Liver (tissue), 9 donors: ENCODE results near the gene SLC2A4. TPM values are rescaled to one million over a fixed set of nuclear protein-coding genes. Genes with fewer than 3 reads are reported as not detected.

Experiments
- DNase-seq: peaks from one replicate; pipeline ENCODE4 v3.0.0-alpha.2; 2017; ENCODE audit warnings: low spot score
- H3K27ac ChIP-seq, 2 donors: one replicate each; pipeline ENCODE4 v1.7.0; 2013; ENCODE audit warnings: inconsistent platforms in 2 of 2, low read length in 2 of 2, control low read depth in 1 of 2, low read depth in 1 of 2, mild to moderate bottlenecking in 1 of 2
- H3K27me3 ChIP-seq, 4 donors: one replicate each; pipeline versions ENCODE4 v1.6.1 to v1.7.0; 2013; ENCODE audit warnings: low read length in 3 of 4, inconsistent platforms in 1 of 4, mild to moderate bottlenecking in 1 of 4, moderate library complexity in 1 of 4; ENCODE audit not compliant: control insufficient read depth in 4 of 4, insufficient read depth in 4 of 4
- H3K36me3 ChIP-seq, 4 donors: one replicate each; pipeline versions ENCODE4 v1.6.1 to v1.7.0; 2013; ENCODE audit warnings: low read length in 3 of 4, mild to moderate bottlenecking in 3 of 4, low read depth in 1 of 4, moderate library complexity in 1 of 4; ENCODE audit not compliant: control insufficient read depth in 4 of 4, insufficient read depth in 3 of 4
- H3K4me1 ChIP-seq, 4 donors: one replicate each; pipeline versions ENCODE4 v1.6.1 to v1.7.0; 2013; ENCODE audit warnings: low read length in 3 of 4, mild to moderate bottlenecking in 3 of 4, moderate library complexity in 1 of 4; ENCODE audit not compliant: control insufficient read depth in 4 of 4, insufficient read depth in 4 of 4
- H3K4me3 ChIP-seq, 3 donors: one replicate each; pipeline versions ENCODE4 v1.6.1 to v1.7.0; 2013; ENCODE audit warnings: low read length in 3 of 3, control low read depth in 1 of 3, low read depth in 1 of 3, mild to moderate bottlenecking in 1 of 3
- H3K9ac ChIP-seq, 2 donors: one replicate each; pipeline ENCODE4 v1.7.0; 2013; ENCODE audit warnings: low read length in 2 of 2, mild to moderate bottlenecking in 2 of 2, moderate library complexity in 2 of 2, control low read depth in 1 of 2, low read depth in 1 of 2
- H3K9me3 ChIP-seq, 4 donors: one replicate each; pipeline versions ENCODE4 v1.6.1 to v1.7.0; 2013; ENCODE audit warnings: low read length in 3 of 4; ENCODE audit not compliant: control insufficient read depth in 4 of 4
- ATF3 ChIP-seq: IDR thresholded peaks from 2 replicates; pipeline ENCODE4 v1.6.1; 2016; ENCODE audit warnings: antibody characterized with exemption
- CTCF ChIP-seq: fragments of 150-350 bp; IDR thresholded peaks from 2 replicates; pipeline ENCODE4 v1.5.1; 2017; ENCODE audit warnings: improper control_type of control experiment, low read depth, low read length; ENCODE audit not compliant: missing input control
- FOXA1 ChIP-seq: IDR thresholded peaks from 2 replicates; pipeline ENCODE4 v1.6.1; 2016; ENCODE audit warnings: antibody characterized with exemption
- GABPA ChIP-seq, 2 donors: IDR thresholded peaks in 1 of 2; conservative IDR thresholded peaks in 1 of 2; 2 replicates each; pipeline ENCODE4 v1.6.1; 2016; ENCODE audit warnings: antibody characterized with exemption in 2 of 2, mild to moderate bottlenecking in 1 of 2, moderate library complexity in 1 of 2
- HNF4A ChIP-seq, 2 donors: conservative IDR thresholded peaks; 2 replicates each; pipeline ENCODE4 v1.6.1; 2016; ENCODE audit warnings: antibody characterized with exemption in 2 of 2, mild to moderate bottlenecking in 2 of 2
- MAX ChIP-seq: IDR thresholded peaks from 2 replicates; pipeline ENCODE4 v1.6.1; 2016; ENCODE audit warnings: antibody characterized with exemption
- NR2F2 ChIP-seq: IDR thresholded peaks from 2 replicates; pipeline ENCODE4 v1.6.1; 2016; ENCODE audit warnings: antibody characterized with exemption
- RAD21 ChIP-seq, 2 donors: IDR thresholded peaks; 2 replicates each; pipeline ENCODE4 v1.6.1; 2016; ENCODE audit warnings: antibody characterized with exemption in 2 of 2, mild to moderate bottlenecking in 2 of 2
- RXRA ChIP-seq, 2 donors: IDR thresholded peaks; 2 replicates each; pipeline ENCODE4 v1.6.1; 2017 to 2018; ENCODE audit warnings: antibody characterized with exemption in 2 of 2, mild to moderate bottlenecking in 1 of 2
- SP1 ChIP-seq: IDR thresholded peaks from 2 replicates; pipeline ENCODE4 v1.6.1; 2018; ENCODE audit warnings: antibody characterized with exemption, mild to moderate bottlenecking
- TAF1 ChIP-seq: conservative IDR thresholded peaks from 2 replicates; pipeline ENCODE4 v1.6.1; 2016; ENCODE audit warnings: antibody characterized with exemption, mild to moderate bottlenecking
- YY1 ChIP-seq: IDR thresholded peaks from 2 replicates; pipeline ENCODE4 v1.6.1; 2016; ENCODE audit warnings: antibody characterized with exemption, mild to moderate bottlenecking
- ZBTB33 ChIP-seq: IDR thresholded peaks from 2 replicates; pipeline ENCODE4 v1.6.1; 2016; ENCODE audit warnings: antibody characterized with exemption
- WGBS: extraction: QIAGEN DNeasy Blood & Tissue Kit; methylation state at CpG from one replicate; pipeline ENCODE4 v1.1.7; 2013; 5-methylcytosine and 5-hydroxymethylcytosine counted together
- polyA plus RNA-seq, 2 donors: library from polyadenylated mRNA; stranded (reverse) in 1 of 2; unstranded in 1 of 2; fragments of 200-250 nt in 1 of 2; fragments of >200 nt in 1 of 2; fragmentation: Nextera tagmentation in 1 of 2; extraction: Ambion mirVana in 1 of 2; gene quantifications; one replicate each; pipeline versions ENCODE4 v1.2.1 to v1.2.3, GENCODE V29; 2013 to 2015
- total RNA-seq, 2 donors: library from RNA; depleted of rRNA; stranded (reverse); fragments of >200 nt; gene quantifications; one replicate each; pipeline ENCODE4 v1.2.3, GENCODE V29; 2014
- donor health status: healthy.
- donor health status: healthy.
- donor health status: healthy.
- donor health status: healthy.
- donor health status: healthy.

SLC2A4 gene
- total and polyA plus RNA-seq, 4 donors, result 0.42 to 10.6 (median 1.6) TPM

- peak; percentile 34 for DNase-seq
- no peak overlapping the region for H3K27ac ChIP-seq
- no peaks in the 10 kb centered on the region for H3K9me3 ChIP-seq
- no peaks in the 10 kb centered on the region for H3K36me3 ChIP-seq
- WGBS, result 64% methylated on average over 42 of the region's 42 CpGs
- H3K4me3 ChIP-seq, result peak overlapping the region in 1 of 3 donors; percentile 25
- TF ChIP-seq TAF1 (no peak), ZBTB33 (no peak), HNF4A (conservative IDR thresholded peaks at IDR 0.05) (no peak), FOXA1 (no peak), RXRA (IDR thresholded peaks at IDR 0.05) (no peak), SP1 (no peak)
- H3K4me1 ChIP-seq, result peaks cover 11 to 28% (median 17%) of the 10 kb centered on the region in 4 donors
- no peak overlapping the region for H3K9ac ChIP-seq
- H3K27me3 ChIP-seq, result no peaks in the 10 kb centered on the region
Measured at GRCh38 chr17:7295230-7296180, 14.0 kb downstream of the SLC2A4 start.

- no peak for TF ChIP-seq MAX
- peak; percentile 89 to 93 for TF ChIP-seq RAD21 (IDR thresholded peaks at IDR 0.05)
- TF ChIP-seq SP1, result peak; percentile 10
- no peak for TF ChIP-seq TAF1
- no peak for TF ChIP-seq NR2F2
- TF ChIP-seq CTCF, result peak; percentile 88
- no peak overlapping the region for H3K9ac ChIP-seq
- H3K4me1 ChIP-seq, result peaks cover 11 to 28% (median 17%) of the 10 kb centered on the region in 4 donors
- H3K36me3 ChIP-seq, result no peaks in the 10 kb centered on the region
- H3K4me3 ChIP-seq, result no peak overlapping the region
- 6% methylated on average over 51 of the region's 51 CpGs for WGBS
- peak; percentile 88 for DNase-seq
- no peaks in the 10 kb centered on the region for H3K27me3 ChIP-seq
- H3K27ac ChIP-seq, result no peak overlapping the region
- H3K9me3 ChIP-seq, result no peaks in the 10 kb centered on the region
Measured at GRCh38 chr17:7296189-7296861, 14.8 kb downstream of the SLC2A4 start.

GRCh38 chr17:7304179-7304578 lies 22.7 kb downstream of the SLC2A4 start:
- Histone ChIP-seq H3K4me1 (peaks cover 2 to 14% (median 4%) of the 10 kb centered on the region in 4 donors), H3K36me3 (no peaks in the 10 kb centered on the region), H3K27me3 (no peaks in the 10 kb centered on the region), H3K9me3 (no peaks in the 10 kb centered on the region), H3K4me3 (no peak overlapping the region), H3K27ac (no peak overlapping the region), H3K9ac (no peak overlapping the region)
- DNase-seq, result no peak
- 94% methylated on average over 7 of the region's 7 CpGs for WGBS
- TF ChIP-seq GABPA (IDR thresholded peaks at IDR 0.05 in 1 of 2, conservative IDR thresholded peaks at IDR 0.05 in 1 of 2) (no peak), ATF3 (no peak), RXRA (IDR thresholded peaks at IDR 0.05) (no peak), FOXA1 (no peak), SP1 (no peak), YY1 (no peak)
